ENCODE data around the gene GCNT1. TPM values are rescaled to one million over a fixed set of nuclear protein-coding genes. Genes with fewer than 3 reads are reported as not detected.

GCNT1 gene
- total RNA-seq, 2 experiments from 2014 or later, result 0.36 to 0.53 TPM

DNA sequence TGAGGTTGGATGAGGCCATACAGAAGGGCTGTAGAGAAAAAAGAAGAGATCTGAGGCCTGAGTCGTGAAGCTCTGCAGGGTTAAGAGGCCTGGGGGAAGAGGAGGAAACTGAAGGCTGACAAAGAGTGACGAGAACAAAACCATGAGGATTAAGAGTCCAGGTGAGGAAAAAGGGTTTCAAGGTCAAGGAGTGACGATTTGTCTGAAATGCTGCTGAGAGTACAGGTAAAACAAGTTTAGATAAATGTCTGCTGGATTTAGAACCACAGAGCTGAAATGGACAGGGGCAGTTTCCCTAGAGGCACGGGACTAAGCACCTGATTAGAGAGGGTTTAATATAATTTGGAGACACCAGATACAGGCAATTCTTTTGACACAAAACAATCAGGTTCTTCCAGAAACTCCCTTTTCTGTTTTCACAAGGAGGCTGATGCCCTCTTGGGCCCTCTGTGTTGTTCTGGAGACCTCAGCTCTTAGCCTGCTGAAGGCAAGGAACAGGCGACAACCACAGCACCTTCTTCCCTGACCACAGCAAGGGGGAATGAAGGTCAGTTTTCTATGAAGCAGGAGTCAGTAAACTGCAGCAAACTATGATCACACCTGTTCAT, 14.6 kb upstream of the GCNT1 start:
- no peak overlapping the region for H3K27ac Mint-ChIP-seq

GRCh38 chr9:76445976-76446375, 13.0 kb upstream of the GCNT1 start:
- no peaks in the 10 kb centered on the region for H3K27me3 Mint-ChIP-seq
- no peaks in the 10 kb centered on the region for H3K9me3 Mint-ChIP-seq
- ATAC-seq (ENCODE audit: poor library complexity) (no peak), DNase-seq (no peak)
- Histone ChIP-seq H3K36me3 (ENCODE audit: insufficient read depth, low read length) (no peaks in the 10 kb centered on the region), H3K4me3 (ENCODE audit: low read length) (no peak overlapping the region), H3K27me3 (ENCODE audit: control insufficient read depth in 1 of 2, insufficient read depth in 2 of 2, low read length in 2 of 2) (no peaks in the 10 kb centered on the region), H3K27ac (ENCODE audit: low read depth in 1 of 2, low read length in 2 of 2) (no peak overlapping the region), H3K4me1 (ENCODE audit: insufficient read depth, low read length) (peaks cover 6% of the 10 kb centered on the region), H3K9me3 (ENCODE audit: control insufficient read depth in 1 of 2, insufficient read depth in 1 of 2, low read length in 2 of 2) (no peaks in the 10 kb centered on the region)
- ChIA-PET POLR2A (no interaction called here), CTCF (no interaction called here)
- no peak overlapping the region for H3K4me3 Mint-ChIP-seq
- H3K36me3 Mint-ChIP-seq (ENCODE audit: low read depth), result no peaks in the 10 kb centered on the region
- intact Hi-C loops (cut with DNase I, micrococcal nuclease), result loop anchor here (2.0 to 10.0 kb wide), 5 partner anchors 44 to 705 kb away; partner anchors contain the start of gene FOXB2 (in 1 of the 2)
- H3K27ac Mint-ChIP-seq, result no peak overlapping the region
- H3K4me1 Mint-ChIP-seq (ENCODE audit: low read depth), result no peaks in the 10 kb centered on the region
- no peak for TF ChIP-seq CTCF (IDR thresholded peaks at IDR 0.05)

More for the DNA sequence above, 14.6 kb upstream of the GCNT1 start:
- H3K36me3 ChIP-seq (ENCODE audit: insufficient read depth, low read length), result no peaks in the 10 kb centered on the region
- no peak overlapping the region for H3K4me3 ChIP-seq (ENCODE audit: low read length)
- peaks cover 6% of the 10 kb centered on the region for H3K4me1 ChIP-seq (ENCODE audit: insufficient read depth, low read length)
- ATAC-seq (ENCODE audit: poor library complexity) (no peak), DNase-seq (no peak)
- no peak overlapping the region for H3K4me3 Mint-ChIP-seq
- H3K4me1 Mint-ChIP-seq (ENCODE audit: low read depth), result no peaks in the 10 kb centered on the region
- H3K36me3 Mint-ChIP-seq (ENCODE audit: low read depth), result no peaks in the 10 kb centered on the region
- ChIA-PET POLR2A (no interaction called here), CTCF (no interaction called here)
- no peaks in the 10 kb centered on the region for H3K27me3 ChIP-seq (ENCODE audit: control insufficient read depth in 1 of 2, insufficient read depth in 2 of 2, low read length in 2 of 2)
- no peak overlapping the region for H3K27ac ChIP-seq (ENCODE audit: low read depth in 1 of 2, low read length in 2 of 2)
- no peak for TF ChIP-seq CTCF (IDR thresholded peaks at IDR 0.05)
- intact Hi-C loops (cut with DNase I, micrococcal nuclease), result loop anchor here in 1 of 2 experiments (10.0 kb wide), 1 partner anchor 570 kb away; the partner anchor contains the start of gene FOXB2
- no peaks in the 10 kb centered on the region for H3K9me3 ChIP-seq (ENCODE audit: control insufficient read depth in 1 of 2, insufficient read depth in 1 of 2, low read length in 2 of 2)
- H3K27me3 Mint-ChIP-seq, result no peaks in the 10 kb centered on the region
- no peaks in the 10 kb centered on the region for H3K9me3 Mint-ChIP-seq

DNA sequence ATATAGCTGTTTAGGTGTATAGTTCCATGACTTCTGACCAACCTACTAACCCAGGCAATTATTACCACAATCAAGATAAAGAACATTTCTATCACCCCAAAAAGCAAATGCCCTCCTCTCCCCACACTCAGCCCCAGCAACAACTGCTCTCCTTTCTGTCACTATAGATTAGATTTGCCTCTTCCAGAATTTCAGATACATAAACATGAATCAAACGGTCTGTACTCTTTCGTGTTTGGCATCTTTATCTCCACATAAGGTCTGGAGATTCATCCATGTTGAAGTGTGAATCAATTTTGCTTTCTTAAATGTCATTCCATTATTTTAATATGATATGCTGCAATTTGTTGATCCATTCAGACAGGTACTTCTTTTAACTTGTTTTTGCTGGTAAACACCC, 10.5 kb upstream of the GCNT1 start:
- no peaks in the 10 kb centered on the region for H3K36me3 ChIP-seq (ENCODE audit: insufficient read depth, low read length)
- H3K9me3 ChIP-seq (ENCODE audit: control insufficient read depth in 1 of 2, insufficient read depth in 1 of 2, low read length in 2 of 2), result no peaks in the 10 kb centered on the region
- POLR2A ChIA-PET, result no interaction called here
- CTCF ChIA-PET, result interaction anchor here (2.6 kb wide), 1 partner anchor 256 kb away, joined by 9 read pairs; no protein-coding TSS in a partner anchor
- no peaks in the 10 kb centered on the region for H3K9me3 Mint-ChIP-seq
- no peaks in the 10 kb centered on the region for H3K4me1 Mint-ChIP-seq (ENCODE audit: low read depth)
- H3K4me3 Mint-ChIP-seq, result no peak overlapping the region
- H3K36me3 Mint-ChIP-seq (ENCODE audit: low read depth), result no peaks in the 10 kb centered on the region
- intact Hi-C loops (cut with DNase I, micrococcal nuclease), result loop anchor here (5.0 to 10.0 kb wide), 3 partner anchors 46 to 566 kb away; partner anchors contain the start of gene FOXB2 (in 1 of the 2)
- H3K27ac ChIP-seq (ENCODE audit: low read depth in 1 of 2, low read length in 2 of 2), result no peak overlapping the region
- no peaks in the 10 kb centered on the region for H3K27me3 ChIP-seq (ENCODE audit: control insufficient read depth in 1 of 2, insufficient read depth in 2 of 2, low read length in 2 of 2)
- ATAC-seq (ENCODE audit: poor library complexity), result no peak
- peaks cover 6% of the 10 kb centered on the region for H3K4me1 ChIP-seq (ENCODE audit: insufficient read depth, low read length)
- no peaks in the 10 kb centered on the region for H3K27me3 Mint-ChIP-seq
- H3K27ac Mint-ChIP-seq, result no peak overlapping the region
- no peak for DNase-seq
- H3K4me3 ChIP-seq (ENCODE audit: low read length), result no peak overlapping the region
- no peak for TF ChIP-seq CTCF (IDR thresholded peaks at IDR 0.05)

Measured in CD4-positive, alpha-beta T cell (primary cell).